H9 (cell line): ENCODE results near the gene PDK2. TPM values are rescaled to one million over a fixed set of nuclear protein-coding genes. Genes with fewer than 3 reads are reported as not detected.

ENCODE experiments used
- DNase-seq: peaks from one replicate; pipeline ENCODE4 v3.0.0-alpha.2; 2017
- H2AFZ ChIP-seq: one replicate; pipeline ENCODE4 v1.6.1; 2013; ENCODE audit warnings: mild to moderate bottlenecking, low read length, control low read depth, moderate library complexity
- H2AK5ac ChIP-seq: 2 replicates; pipeline ENCODE4 v1.6.1; 2013; ENCODE audit warnings: low read length, control low read depth, mixed read lengths; ENCODE audit not compliant: insufficient read length
- H2BK120ac ChIP-seq: one replicate; pipeline ENCODE4 v1.6.1; 2013; ENCODE audit warnings: low read depth, mild to moderate bottlenecking, low read length, control low read depth, inconsistent platforms; ENCODE audit not compliant: poor library complexity, severe bottlenecking
- H2BK12ac ChIP-seq: 2 replicates; pipeline ENCODE4 v1.6.1; 2013; ENCODE audit warnings: low read length, control low read depth, mixed read lengths, low read depth; ENCODE audit not compliant: insufficient read length
- H2BK15ac ChIP-seq: 2 replicates; pipeline ENCODE4 v1.6.1; 2013; ENCODE audit warnings: low read depth, low read length, control low read depth
- H2BK20ac ChIP-seq: one replicate; pipeline ENCODE4 v1.6.1; 2013; ENCODE audit warnings: low read depth, mild to moderate bottlenecking, low read length, control low read depth, inconsistent platforms; ENCODE audit not compliant: poor library complexity, severe bottlenecking
- H2BK5ac ChIP-seq: 2 replicates; pipeline ENCODE4 v1.6.1; 2013; ENCODE audit warnings: low read length, control low read depth, mixed read lengths; ENCODE audit not compliant: insufficient read length
- H3K14ac ChIP-seq: 2 replicates; pipeline ENCODE4 v1.6.1; 2013; ENCODE audit warnings: low read length, control low read depth; ENCODE audit not compliant: insufficient read depth
- H3K18ac ChIP-seq: 2 replicates; pipeline ENCODE4 v1.6.1; 2013; ENCODE audit warnings: low read depth, mild to moderate bottlenecking, mixed read lengths, low read length, control low read depth; ENCODE audit not compliant: insufficient read length
- H3K23ac ChIP-seq: 2 replicates; pipeline ENCODE4 v1.6.1; 2013; ENCODE audit warnings: low read length, control low read depth, mixed read lengths, low read depth; ENCODE audit not compliant: insufficient read length
- H3K23me2 ChIP-seq: 2 replicates; pipeline ENCODE4 v1.6.1; 2013; ENCODE audit warnings: low read depth, mild to moderate bottlenecking, mixed read lengths, low read length, control low read depth; ENCODE audit not compliant: insufficient read length, poor library complexity, severe bottlenecking
- H3K27ac ChIP-seq: 2 replicates; pipeline ENCODE4 v1.5.1; 2013; ENCODE audit warnings: low read length, control low read depth, mixed read lengths, low read depth; ENCODE audit not compliant: insufficient read length
- H3K27me3 ChIP-seq: 2 replicates; pipeline ENCODE4 v1.6.1; 2013; ENCODE audit warnings: low read length, control low read depth, inconsistent platforms; ENCODE audit not compliant: insufficient read depth
- H3K4ac ChIP-seq: 2 replicates; pipeline ENCODE4 v1.6.1; 2013; ENCODE audit warnings: low read depth, mild to moderate bottlenecking, control low read depth, inconsistent platforms, low read length, moderate library complexity
- H3K4me1 ChIP-seq: 2 replicates; pipeline ENCODE4 v1.6.1; 2013; ENCODE audit warnings: low read length, control low read depth, inconsistent platforms; ENCODE audit not compliant: insufficient read depth
- H3K4me2 ChIP-seq: 2 replicates; pipeline ENCODE4 v1.6.1; 2013; ENCODE audit warnings: low read length, control low read depth, mixed read lengths; ENCODE audit not compliant: insufficient read length, insufficient read depth
- H3K56ac ChIP-seq: 2 replicates; pipeline ENCODE4 v1.6.1; 2013; ENCODE audit warnings: low read depth, mild to moderate bottlenecking, mixed read lengths, low read length, control low read depth; ENCODE audit not compliant: insufficient read length
- H3K79me1 ChIP-seq: 2 replicates; pipeline ENCODE4 v1.6.1; 2013; ENCODE audit warnings: low read depth, mild to moderate bottlenecking, moderate library complexity, low read length, control low read depth, inconsistent platforms; ENCODE audit not compliant: insufficient read depth, poor library complexity, severe bottlenecking
- H3K79me2 ChIP-seq: 2 replicates; pipeline ENCODE4 v1.6.1; 2013; ENCODE audit warnings: low read length, control low read depth, inconsistent platforms; ENCODE audit not compliant: insufficient read depth
- H3K9ac ChIP-seq: 2 replicates; pipeline ENCODE4 v1.6.1; 2013; ENCODE audit warnings: low read length, control low read depth, mixed read lengths; ENCODE audit not compliant: insufficient read length; ENCODE audit errors: extremely low read depth
- H3K9me3 ChIP-seq: one replicate; pipeline ENCODE4 v1.6.1; 2013; ENCODE audit warnings: low read depth, low read length, inconsistent platforms; ENCODE audit not compliant: control insufficient read depth
- H3T11ph ChIP-seq: one replicate; pipeline ENCODE4 v1.6.1; 2013; ENCODE audit warnings: mild to moderate bottlenecking, low read length, control low read depth, inconsistent platforms
- H4K20me1 ChIP-seq: one replicate; pipeline ENCODE4 v1.6.1; 2013; ENCODE audit not compliant: control insufficient read depth, insufficient read length, insufficient read depth
- H4K5ac ChIP-seq: 2 replicates; pipeline ENCODE4 v1.6.1; 2013; ENCODE audit warnings: low read depth, mild to moderate bottlenecking, mixed read lengths, low read length, control low read depth; ENCODE audit not compliant: insufficient read length
- H4K8ac ChIP-seq: replicated peaks from 2 replicates; pipeline ENCODE4 v1.6.1; 2013; ENCODE audit warnings: low read length, control low read depth, mixed read lengths, low read depth; ENCODE audit not compliant: insufficient read length
- H4K91ac ChIP-seq: 2 replicates; pipeline ENCODE4 v1.6.1; 2013; ENCODE audit warnings: low read depth, mild to moderate bottlenecking, moderate library complexity, mixed read lengths, low read length, control low read depth; ENCODE audit not compliant: insufficient read length
- H3K27ac Mint-ChIP-seq, 3 experiments: 2 replicates in 2 of 3; 3 replicates in 1 of 3; pipeline ENCODE4 v1.8.0; 2020 to 2021; ENCODE audit warnings: mixed read lengths in 3 of 3, mild to moderate bottlenecking in 1 of 3, moderate library complexity in 1 of 3
- H3K27me3 Mint-ChIP-seq: 2 replicates; pipeline ENCODE4 v1.8.0; 2021; ENCODE audit warnings: low read depth, mild to moderate bottlenecking, moderate library complexity, mixed read lengths
- H3K36me3 Mint-ChIP-seq, 3 experiments: 2 replicates in 2 of 3; 3 replicates in 1 of 3; pipeline ENCODE4 v1.8.0; 2020 to 2021; ENCODE audit warnings: low read depth in 3 of 3, mixed read lengths in 3 of 3; ENCODE audit not compliant: insufficient read depth in 1 of 3
- H3K4me1 Mint-ChIP-seq, 2 experiments: 2 replicates each; pipeline ENCODE4 v1.8.0; 2020; ENCODE audit warnings: mixed read lengths in 2 of 2
- H3K4me3 Mint-ChIP-seq, 2 experiments: 2 replicates in 1 of 2; 3 replicates in 1 of 2; pipeline ENCODE4 v1.8.0; 2020 to 2021; ENCODE audit warnings: mild to moderate bottlenecking in 2 of 2, mixed read lengths in 2 of 2, moderate library complexity in 1 of 2
- H3K9me3 Mint-ChIP-seq, 2 experiments: 2 replicates in 1 of 2; 3 replicates in 1 of 2; pipeline ENCODE4 v1.8.0; 2020; ENCODE audit warnings: mild to moderate bottlenecking in 2 of 2, mixed read lengths in 2 of 2, moderate library complexity in 1 of 2
- CTCF ChIP-seq: fragments of 200-600 bp; sonication (generic); conservative IDR thresholded peaks from 3 replicates; pipeline ENCODE4 v1.8.0; 2021; ENCODE audit warnings: antibody characterized with exemption, mild to moderate bottlenecking
- WGBS: extraction: QIAGEN DNeasy Blood & Tissue Kit; methylation state at CpG from one replicate; pipeline ENCODE4 v1.1.7; 2013; ENCODE audit warnings: missing lambda C conversion rate, low lambda C conversion rate, mixed read lengths; ENCODE audit not compliant: insufficient read length; ENCODE audit errors: extremely low coverage; 5-methylcytosine and 5-hydroxymethylcytosine counted together
- total RNA-seq: library from RNA; stranded (reverse); gene quantifications from 2 replicates; pipeline ENCODE4 v1.2.1, GENCODE V29; 2021

Gene PDK2
- total RNA-seq, 1 experiment from 2014 or later, result 19.9 TPM

- Histone ChIP-seq H3K9ac (no peak overlapping the region), H3K23me2 (peaks cover 25% of the 10 kb centered on the region), H3K14ac (no peak overlapping the region), H2BK5ac (no peak overlapping the region), H3K4me1 (peaks cover 4% of the 10 kb centered on the region; the same call in 1 of the 2 replicates), H3K56ac (no peak overlapping the region), H3K9me3 (no peaks in the 10 kb centered on the region), H4K20me1 (peaks cover 3% of the 10 kb centered on the region), H3K4me2 (peak overlapping the region; percentile 78), H4K5ac (no peak overlapping the region), H2AFZ (peak overlapping the region; percentile 34), H3K27me3 (no peaks in the 10 kb centered on the region; the same call in 1 of the 2 replicates), H3K23ac (no peak overlapping the region), H3K27ac (no peak overlapping the region), H3K79me2 (no peaks in the 10 kb centered on the region), H2BK12ac (no peak overlapping the region), H4K8ac (no peak overlapping the region), H3K79me1 (no peaks in the 10 kb centered on the region), H3K18ac (peak overlapping the region; percentile 65), H3K4ac (no peak overlapping the region), H4K91ac (no peak overlapping the region), H2BK15ac (no peak overlapping the region), H2BK20ac (no peak overlapping the region), H2BK120ac (no peak overlapping the region), H3T11ph (no peak overlapping the region), H2AK5ac (no peak overlapping the region)
- Mint-ChIP-seq H3K27ac (peak overlapping the region; percentile 84 to 97 (median 89); a peak in 6 of 7 replicates), H3K36me3 (no peaks in the 10 kb centered on the region; a peak in 1 of 7 replicates), H3K4me3 (peak overlapping the region; percentile 66 to 85), H3K9me3 (no peaks in the 10 kb centered on the region), H3K4me1 (peaks cover 28 to 40% of the 10 kb centered on the region in 2 experiments), H3K27me3 (peaks cover 13% of the 10 kb centered on the region)
- WGBS, result no CpG with 5 or more reads among the region's 12 CpGs
- peak; percentile 98 for DNase-seq
- TF ChIP-seq CTCF, result no peak
Measured at GRCh38 chr17:50151937-50152547, 56.9 kb downstream of the PDK2 start.
